Measurements from ENCODE around the gene ELP5.

GRCh38 chr17:7205561-7205960, 46.5 kb upstream of the ELP5 start:
- TF ChIP-seq EZH2phosphoT487 (IDR thresholded peaks at IDR 0.05; ENCODE audit: low read depth, severe bottlenecking, unreplicated experiment) (no peak), CTCF (IDR thresholded peaks at IDR 0.05; ENCODE audit: poor library complexity) (no peak)
